ENCODE data around the gene RNU6-9.
"Not testable (repeated sequence)": the region's sequence is repeated elsewhere in the genome, so short reads cannot be mapped to it uniquely, and the experiment has no call there.

RNU6-9 gene

DNA sequence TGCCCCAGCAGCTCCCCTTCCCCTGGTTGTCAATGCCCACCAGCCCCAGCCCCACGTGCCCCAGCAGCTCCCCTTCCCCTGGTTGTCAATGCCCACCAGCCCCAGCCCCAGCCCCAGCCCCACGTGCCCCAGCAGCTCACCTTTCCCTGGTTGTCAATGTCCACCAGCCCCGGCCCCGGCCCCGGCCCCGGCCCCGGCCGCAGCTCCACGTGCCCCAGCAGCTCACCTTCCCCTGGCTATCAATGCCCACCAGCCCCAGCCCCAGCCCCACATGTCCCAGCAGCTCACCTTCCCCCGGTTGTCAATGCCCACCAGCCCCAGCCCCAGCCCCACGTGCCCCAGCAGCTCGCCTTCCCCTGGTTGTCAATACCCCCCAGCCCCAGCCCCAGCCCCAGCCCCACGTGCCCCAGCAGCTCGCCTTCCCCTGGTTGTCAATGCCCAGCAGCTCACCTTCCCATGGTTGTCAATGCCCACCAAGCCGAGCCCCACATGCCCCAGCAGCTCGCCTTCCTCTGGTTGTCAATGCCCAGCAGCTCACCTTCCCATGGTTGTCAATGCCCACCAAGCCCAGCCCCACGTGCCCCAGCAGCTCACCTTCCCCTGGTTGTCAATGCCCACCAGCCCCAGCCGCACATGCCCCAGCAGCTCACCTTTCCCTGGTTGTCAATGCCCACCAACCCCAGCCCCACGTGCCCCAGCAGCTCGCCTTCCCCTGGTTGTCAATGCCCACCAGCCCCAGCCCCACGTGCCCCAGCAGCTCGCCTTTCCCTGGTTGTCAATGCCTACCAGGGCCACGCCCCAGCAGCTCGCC, 14.3 kb upstream of the RNU6-9 start:
- not testable (repeated sequence) for DNase-seq (ENCODE audit: low read depth in 2 of 2)

DNA sequence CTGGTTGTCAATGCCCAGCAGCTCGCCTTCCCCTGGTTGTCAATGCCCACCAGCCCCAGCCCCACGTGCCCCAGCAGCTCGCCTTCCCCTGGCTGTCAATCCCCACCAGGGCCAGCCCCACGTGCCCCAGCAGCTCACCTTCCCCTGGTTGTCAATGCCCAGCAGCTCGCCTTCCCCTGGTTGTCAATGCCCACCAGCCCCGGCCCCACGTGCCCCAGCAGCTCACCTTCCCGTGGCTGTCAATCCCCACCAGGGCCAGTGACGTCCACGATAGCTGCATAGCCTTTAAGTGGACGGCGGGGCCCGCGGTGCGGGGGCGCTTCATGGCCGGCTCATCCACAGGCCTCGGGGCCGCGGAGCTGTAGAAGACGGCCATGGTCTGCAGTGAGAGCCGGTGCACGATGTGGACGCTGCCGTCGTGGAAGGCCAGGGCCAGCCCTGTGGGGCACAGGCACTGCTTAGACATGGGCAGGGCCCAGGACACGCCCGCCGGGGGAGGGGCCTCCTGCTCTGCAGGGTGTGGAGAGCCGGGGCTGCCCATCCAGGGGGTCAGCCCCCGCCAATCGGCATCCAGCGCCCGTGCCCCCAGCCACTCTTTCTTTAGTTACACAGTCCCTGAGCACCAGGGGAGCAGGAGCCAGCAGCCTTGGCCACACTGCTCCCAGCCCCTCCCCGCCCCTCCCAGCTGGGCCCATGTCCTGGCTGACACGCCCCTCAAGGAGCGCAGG, 13.4 kb upstream of the RNU6-9 start:
- DNase-seq (ENCODE audit: low read depth in 2 of 2) = no peak

DNA sequence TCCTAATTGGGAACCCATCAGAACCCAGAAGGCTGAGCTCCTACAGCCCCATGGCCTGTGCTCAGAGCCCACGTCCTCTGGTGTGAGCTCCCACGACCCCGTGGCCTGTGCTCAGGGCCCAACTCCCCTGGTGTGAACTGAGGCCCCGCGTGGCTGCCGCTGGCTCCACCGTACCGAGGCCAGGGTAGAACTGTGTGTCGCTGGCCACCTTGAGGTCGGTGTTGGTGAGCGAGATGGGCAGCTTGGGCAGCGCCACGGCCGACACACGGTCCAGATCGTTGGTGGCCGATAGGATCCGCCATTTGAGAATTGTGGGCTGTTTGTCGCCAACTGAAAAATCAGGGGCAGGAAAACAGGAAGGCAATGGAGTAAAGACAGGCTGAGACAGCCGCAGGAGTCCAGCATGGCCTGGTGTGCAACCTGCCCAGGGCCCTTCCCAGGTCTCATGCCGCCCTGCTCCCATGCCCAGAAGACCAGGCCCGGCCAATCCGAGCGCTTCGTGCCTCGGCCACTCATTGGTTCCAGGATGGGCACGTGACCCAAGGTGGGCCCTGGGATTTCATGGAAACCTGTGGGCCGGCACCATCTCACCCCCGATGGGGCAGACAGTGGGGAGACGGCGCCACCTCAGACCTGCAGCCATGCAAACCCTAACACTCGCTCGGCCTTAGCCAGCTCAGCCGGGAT, 11.8 kb upstream of the RNU6-9 start:
- no peak for DNase-seq (ENCODE audit: low read depth in 2 of 2)

DNA sequence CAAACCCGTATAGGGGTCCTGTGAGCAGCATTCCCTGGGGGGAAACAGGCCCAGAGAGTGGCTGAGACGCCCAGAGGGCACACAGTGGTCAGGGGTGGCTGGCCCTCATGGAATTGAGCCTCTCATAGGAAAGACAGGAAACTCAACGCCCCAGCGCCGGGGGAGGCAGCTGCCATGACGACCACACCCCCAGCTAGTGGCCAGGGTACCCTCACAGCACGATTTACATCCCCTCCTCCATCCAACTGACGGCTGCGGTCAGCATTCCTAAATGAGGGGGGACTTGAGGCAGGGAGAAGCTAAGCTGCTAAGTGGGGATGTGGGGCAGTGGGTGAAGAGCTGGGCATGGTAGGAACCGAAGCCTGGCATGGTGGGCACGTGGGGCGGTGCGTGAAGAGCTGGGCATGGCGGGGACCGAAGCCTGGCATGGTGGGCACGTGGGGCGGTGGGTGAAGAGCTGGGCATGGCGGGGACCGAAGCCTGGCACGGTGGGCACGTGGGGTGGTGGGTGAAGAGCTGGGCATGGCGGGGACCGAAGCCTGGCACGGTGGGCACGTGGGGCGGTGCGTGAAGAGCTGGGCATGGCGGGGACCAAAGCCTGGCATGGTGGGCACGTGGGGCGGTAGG, 10.3 kb upstream of the RNU6-9 start:
- no peak for DNase-seq (ENCODE audit: low read depth in 2 of 2)

DNA sequence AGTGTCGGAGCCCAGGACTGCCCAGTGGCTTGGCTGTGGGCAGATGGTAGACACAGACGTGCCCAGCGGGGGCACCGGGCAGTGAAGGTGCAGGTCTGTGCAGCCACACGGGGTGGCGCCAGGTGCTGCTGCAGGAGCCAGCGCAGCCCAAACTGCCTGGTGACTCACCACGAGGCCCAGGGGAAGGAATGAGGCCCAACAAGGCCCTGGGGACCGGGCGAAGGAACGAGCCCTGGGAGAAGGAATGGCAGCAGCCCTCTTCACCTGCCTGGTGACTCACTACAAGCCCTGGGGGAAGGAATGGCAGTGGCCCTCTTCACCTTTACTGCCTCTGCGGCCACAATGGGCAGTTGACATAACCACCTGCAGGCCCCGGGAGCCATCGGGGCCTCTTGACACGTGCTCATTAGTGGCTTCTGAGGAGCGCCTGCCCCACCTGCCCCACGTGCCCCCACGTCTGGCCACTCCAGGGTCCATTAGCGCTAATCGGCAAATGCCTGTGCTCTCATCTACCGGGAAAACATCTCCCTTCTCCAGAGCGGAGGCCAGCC, 9.5 kb upstream of the RNU6-9 start:
- DNase-seq (ENCODE audit: low read depth in 2 of 2) = no peak

DNA sequence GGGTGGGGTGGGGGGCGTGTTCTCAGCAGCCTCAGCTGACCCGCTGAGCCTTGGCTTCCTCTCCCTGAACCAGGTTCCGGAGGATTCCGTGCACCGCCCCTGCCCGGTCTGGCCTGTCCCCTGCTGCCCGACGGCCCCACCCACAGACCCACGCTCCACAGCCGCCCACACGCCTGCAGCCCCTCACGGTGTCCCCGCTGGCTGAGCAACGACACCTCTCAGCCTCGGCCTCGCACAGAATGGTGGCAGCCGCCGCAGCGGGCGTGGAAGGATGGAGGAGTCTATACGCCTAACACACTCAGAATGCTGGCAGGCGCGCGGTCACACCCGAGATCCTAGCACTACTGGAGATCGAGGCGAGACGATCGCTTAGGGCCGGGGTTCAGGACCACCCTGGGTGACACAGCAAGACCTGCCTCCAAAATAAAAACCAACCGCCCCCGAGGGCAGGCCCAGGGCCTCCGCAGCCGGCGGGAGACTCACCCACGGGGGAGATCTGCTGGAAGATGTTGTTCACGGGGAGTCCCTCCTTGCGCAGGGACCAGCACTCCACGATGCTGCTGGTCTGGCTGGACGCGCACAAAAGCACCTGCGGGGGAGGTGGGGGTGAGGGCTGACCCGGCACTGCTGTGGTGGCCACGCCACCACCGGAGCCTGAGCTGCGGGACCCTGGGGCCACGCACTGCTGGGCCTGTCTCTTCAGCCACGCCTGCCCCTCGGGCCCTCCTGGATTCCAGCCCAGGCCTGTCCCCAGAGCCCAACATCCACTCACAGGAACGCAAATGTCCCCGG, 8.7 kb upstream of the RNU6-9 start:
- DNase-seq (ENCODE audit: low read depth in 2 of 2) = no peak

DNA sequence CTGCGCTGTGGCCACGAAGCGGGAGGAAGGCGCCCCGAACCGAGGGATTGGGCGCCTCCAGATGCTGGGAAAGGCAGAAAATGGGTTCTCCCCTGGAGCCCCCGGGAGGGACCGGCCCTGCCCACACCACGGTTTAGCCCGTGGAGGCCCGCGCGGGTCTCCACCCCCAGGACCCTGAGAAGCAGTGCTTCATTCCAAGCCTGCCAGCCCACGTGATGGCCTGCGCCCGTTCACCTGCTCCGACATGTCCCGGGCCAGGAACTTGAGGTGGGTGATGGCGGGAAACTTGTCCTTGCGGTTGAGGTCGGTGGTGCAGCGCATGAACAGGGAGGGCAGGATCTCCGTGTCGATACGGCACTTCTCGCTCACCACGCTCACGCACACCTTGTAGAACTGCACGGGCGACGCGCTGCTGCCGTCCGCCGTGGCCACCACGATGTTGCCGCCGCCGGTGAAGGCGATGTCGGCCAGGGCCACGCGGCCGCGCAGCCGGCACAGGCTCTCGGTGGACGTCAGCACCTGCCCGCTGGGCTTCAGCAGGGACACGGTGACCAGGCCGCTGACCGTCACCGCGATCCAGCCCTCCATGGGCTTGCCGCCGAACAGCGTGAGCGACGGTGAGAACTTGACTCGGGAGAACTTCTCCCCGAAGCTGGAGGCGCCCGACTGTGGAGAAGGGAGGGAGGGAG, 7.6 kb upstream of the RNU6-9 start:
- DNase-seq (ENCODE audit: low read depth in 2 of 2) = no peak

DNA sequence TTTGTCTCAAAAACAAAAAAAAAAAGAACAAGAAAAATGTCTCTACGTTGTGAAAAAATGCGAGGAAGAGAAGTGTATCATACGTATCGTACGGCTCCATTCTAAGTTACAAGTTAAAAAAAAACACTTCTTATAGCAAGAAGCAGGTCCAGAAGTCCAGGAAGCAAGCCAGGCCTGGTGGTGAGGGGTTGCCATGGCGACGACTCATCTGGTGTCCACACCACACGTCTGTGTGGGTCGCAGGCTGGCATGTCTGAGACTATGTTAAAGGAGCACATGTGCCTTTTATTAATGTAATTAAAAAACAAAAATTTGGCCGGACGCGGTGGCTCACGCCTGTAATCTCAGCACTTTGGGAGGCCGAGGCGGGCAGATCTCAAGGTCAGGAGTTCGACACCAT, 6.2 kb upstream of the RNU6-9 start:
- no peak for DNase-seq (ENCODE audit: low read depth in 2 of 2)

DNA sequence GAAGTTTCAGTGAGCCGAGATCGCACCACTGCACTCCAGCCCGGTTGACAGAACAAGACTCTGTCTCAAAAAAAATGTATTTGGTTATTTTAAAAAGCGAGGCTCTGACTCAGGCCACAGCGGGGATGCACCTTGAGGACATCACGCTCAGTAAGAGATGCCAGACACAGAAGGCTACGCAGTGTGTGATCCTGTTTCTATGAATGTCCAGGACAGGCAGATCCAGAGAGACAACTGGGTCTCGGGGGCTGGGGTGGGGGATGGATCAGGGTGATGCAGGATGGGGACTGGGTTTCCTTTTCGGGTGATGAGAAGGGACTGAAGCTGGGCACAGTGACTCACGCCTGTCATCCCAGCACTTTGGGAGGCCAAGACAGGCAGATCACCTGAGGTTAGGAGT, 5.7 kb upstream of the RNU6-9 start:
- no peak for DNase-seq (ENCODE audit: low read depth in 2 of 2)

DNA sequence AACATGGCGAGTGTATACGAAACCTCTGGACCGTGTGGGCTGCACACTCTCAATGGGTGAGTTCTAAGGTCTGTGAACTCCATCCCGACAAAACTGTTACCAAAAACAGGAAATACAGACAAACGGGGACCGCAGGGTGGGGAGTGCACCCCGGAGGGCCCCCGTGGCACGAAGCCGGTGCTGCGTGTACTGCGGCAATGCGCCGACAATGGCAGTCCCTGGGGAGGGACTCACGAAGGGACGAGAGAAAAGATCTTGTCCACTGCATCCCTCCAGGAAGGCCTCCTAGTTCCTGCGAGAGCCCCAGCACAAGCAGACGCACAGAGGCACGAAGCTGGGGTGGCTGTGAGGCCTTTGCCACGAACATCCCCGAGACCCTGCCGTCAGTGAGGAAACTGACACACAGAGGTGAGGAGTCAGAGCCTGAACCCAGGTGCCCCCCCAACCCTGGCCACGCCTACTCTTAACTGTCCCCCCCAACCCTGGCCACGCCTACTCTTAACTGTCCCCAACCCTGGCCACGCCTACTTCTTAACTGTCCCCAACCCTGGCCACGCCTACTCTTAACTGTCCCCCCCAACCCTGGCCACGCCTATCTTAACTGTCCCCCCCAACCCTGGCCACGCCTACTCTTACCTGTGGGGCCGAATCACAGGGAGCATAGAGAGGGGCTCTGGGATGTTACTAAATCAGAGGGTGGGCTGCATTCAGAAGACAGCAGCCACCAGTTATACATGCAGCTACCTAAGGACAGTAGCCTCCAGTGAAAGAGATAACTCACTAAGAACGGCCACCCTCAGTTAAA, 4.5 kb upstream of the RNU6-9 start:
- DNase-seq (ENCODE audit: low read depth in 2 of 2) = peak; percentile 24 to 45

DNA sequence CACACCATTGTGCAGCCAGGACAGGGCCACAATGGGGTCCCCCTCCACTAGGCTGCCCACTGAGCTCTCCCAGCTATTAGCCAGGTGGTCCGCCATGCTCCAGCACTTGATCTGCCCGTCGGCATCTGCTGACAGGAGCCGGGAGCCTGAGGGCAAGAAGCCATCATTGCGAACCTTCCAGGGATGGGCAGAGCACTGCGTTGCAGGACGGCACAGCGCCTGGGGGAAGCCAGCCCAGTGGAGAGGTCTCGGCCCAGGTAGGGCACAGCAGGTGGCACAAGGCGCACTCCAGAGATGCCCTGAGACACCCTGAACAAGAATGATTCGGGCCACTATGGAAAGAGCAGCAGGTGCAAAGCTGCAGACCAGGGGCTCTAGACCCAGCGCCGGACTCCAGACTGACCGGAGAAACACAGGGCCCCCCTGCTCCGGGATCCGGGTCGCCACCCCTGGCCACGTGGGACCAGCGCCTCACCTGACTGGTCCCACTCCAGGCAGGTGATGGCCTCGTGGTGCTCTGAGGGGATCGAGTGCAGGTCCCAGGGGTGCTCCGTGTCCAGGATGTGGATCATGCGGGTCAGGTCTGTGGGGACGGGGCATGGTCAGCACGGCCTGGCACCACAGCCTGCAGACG, 3.5 kb upstream of the RNU6-9 start:
- DNase-seq (ENCODE audit: low read depth in 2 of 2) = no peak

DNA sequence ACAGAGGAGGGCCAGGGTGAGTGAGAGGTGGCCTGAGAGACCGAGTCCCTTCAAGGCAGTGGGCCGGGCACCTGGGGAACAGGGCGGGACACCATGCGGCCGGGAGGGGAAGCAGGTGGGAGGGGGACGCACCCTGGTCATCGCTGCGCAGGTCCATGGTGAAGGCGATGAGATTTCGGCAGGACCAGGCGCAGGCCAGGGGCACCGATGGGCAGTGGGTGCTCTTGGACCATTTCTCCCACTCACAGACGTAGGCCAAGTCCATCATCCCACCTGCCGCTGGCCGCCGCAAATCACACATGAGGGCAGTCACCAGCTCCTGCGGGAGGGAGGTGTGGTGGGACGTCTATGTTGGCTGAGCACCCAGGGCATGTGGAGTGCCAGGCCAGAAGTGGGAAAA, 2.5 kb upstream of the RNU6-9 start:
- DNase-seq (ENCODE audit: low read depth in 2 of 2) = no peak

DNA sequence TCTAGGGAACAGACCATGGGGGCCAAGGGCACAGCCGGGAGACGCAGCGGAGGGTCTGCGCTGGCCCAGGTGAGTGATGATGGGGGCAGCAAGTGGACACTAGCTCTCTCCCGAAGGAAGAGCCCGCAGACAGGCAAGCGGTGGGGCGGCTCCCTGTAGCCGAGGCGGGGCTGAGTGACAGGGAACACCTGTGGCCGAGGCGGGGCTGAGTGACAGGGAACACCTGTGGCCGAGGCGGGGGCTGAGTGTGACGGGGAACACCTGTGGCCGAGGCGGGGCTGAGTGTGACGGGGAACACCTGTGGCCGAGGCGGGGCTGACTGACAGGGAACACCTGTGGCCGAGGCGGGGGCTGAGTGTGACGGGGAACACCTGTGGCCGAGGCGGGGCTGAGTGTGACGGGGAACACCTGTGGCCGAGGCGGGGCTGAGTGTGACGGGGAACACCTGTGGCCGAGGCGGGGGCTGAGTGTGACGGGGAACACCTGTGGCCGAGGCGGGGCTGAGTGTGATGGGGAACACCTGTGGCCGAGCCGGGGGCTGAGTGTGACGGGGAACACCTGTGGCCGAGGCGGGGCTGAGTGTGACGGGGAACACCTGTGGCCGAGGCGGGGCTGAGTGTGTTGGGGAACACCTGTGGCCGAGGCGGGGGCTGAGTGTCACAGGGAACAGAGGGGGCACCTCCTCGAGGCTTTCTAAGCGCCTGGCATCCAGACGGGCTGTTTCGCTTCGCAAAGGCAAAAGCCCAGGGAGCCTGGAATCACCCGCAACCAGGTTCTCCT, 1.7 kb upstream of the RNU6-9 start:
- DNase-seq (ENCODE audit: low read depth in 2 of 2) = not testable (repeated sequence)

DNA sequence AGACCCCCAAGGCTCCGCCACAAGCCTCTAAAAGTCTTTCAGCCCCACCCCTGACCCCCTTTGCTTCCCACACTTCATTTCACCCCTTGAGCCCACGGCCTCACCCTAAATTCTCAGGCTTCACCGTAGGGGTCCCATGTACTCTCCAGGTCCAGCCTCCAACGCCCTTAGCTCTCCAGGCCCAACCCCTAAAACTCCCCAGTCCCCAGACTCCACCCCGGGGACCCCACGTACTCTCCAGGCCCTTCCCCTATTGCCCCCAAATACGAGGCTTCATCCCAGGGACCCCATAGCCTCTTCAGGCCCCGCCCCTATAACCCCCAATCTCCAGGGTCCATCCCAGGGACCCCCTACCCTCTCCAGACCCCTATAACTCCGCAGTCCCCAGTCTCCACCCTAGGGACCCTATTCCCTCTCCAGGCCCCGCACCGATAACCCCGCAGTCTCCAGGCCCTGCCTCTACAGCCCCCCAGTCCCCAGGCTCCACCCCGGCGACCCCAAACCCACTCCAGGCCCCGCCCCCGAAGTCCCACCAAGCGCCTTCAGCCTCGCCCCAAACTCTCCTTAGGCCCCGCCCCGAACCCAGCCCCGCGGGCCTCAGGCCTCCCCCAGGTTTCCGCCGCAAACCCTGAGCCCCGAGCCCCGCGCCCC, 916 bp upstream of the RNU6-9 start:
- DNase-seq (ENCODE audit: low read depth in 2 of 2) = no peak

DNA sequence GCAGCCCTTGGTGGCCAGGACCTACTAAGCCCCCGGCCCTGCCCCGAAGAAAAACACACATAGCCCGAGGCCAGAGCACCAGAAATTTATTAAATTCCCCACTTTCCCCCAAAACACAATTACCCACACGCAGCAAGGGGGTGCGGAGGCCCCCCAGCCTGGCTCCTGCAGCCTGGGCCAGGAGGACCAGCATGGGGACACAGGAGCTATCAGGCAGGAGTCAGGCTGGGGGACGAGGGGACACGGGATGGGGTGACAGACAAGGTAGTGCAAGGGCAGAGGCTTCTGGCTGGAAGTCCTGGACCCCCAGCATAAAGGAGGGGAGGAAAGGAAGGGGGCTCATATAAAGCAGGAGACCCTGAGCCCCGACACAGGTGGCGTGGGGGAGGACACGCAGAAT, 3.1 kb downstream of the RNU6-9 start:
- DNase-seq (ENCODE audit: low read depth in 2 of 2) = no peak

DNA sequence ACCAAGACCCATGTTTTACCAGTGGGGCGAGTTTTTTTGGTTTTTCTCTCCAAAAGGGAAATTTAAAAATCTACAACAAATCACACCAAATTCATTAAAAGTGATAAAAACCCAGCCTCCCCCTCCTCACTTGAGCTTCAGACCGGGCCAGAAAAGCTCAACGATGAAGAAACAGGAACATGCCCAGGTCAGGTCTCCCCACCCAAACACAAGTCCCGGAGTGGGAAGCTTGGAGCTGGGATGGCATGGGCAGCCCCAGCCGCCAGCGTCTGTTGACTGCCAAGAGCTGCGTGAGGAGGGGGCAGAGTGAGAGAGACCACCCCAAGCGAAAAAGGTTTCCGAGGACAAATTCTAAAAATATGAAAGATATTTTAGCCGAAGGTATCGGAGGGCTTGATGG, 3.7 kb downstream of the RNU6-9 start:
- no peak for DNase-seq (ENCODE audit: low read depth in 2 of 2)

DNA sequence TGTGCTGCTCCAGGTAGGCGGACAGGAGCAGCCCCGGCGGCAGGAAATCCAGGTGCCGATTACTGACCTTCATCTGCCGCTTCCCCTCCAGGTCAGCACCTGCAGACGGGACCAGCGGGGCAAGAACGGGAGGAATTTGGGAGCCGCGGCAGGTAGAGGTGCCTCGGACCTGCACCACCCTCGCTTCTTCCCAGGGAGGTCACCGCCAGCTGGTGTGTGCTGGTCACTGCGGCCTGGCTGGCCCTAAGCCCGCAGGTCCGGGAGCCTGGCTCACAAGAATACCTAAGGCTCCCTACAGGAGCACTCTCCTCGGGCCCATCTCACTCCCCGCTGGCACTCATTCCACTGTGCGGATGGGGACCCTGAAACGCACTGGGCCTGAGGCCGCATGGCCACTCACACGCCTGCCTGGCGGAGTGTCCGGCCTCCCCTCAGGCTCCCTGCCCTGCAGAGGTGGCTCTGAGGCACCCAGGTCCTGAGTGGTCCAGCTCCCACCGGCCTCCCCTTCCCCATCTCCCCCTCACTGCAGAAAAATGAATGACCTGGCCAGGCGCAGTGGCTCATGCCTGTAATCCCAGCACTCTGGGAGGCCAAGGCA, 4.3 kb downstream of the RNU6-9 start:
- no peak for DNase-seq (ENCODE audit: low read depth in 2 of 2)

DNA sequence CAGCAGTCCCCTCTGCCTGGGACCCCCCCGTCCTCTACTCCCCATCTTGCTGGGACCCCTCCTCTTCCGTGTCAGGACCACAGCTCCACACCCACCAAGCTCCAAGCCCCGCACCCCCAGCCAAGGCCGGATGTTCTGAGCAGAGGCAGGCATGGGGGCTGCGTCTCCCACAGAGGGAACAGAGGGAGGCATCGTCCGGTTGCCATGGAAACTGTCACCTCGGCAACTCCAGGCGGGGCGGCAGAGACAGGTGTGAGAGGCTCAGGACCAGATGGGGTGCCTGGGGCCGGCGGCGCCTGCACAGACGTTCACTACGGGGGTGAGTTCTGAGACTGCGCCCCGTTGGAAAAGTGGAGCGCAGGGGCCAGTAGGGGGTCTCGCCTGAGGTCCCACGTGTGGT, 5.4 kb downstream of the RNU6-9 start:
- DNase-seq (ENCODE audit: low read depth in 2 of 2) = no peak

All from stimulated activated CD8-positive, alpha-beta memory T cell treated with anti-CD3 and anti-CD28 coated beads, Interleukin-2, amount 100 ng/mL, for 1 hour (primary cell).